HCT116 (cell line): ENCODE data around the gene CARD18. TPM values are rescaled to one million over a fixed set of nuclear protein-coding genes. Genes with fewer than 3 reads are reported as not detected.

Experiments
- ATAC-seq: fragments of 200-7000 bp; cut with Tn5 transposase; 2 replicates; pipeline ENCODE4 v1.9.1; 2020; ENCODE audit warnings: mild to moderate bottlenecking, moderate library complexity
- BruUV-seq: library from RNA; stranded (reverse); fragments of 400-500 nt; replicated peaks from 2 replicates; lab custom pipeline; 2021; lab: Mats Ljungman, UMichigan
- CTCF ChIA-PET: fragments of 300-600 bp; sonication (Branson Sonifier 250); formaldehyde crosslinking; loops from one replicate; lab custom pipeline; 2021; ENCODE audit warnings: antibody characterized with exemption; lab: Charles Lee
- POLR2A ChIA-PET: fragments of 300-600, 350-600 bp; sonication (Branson Sonifier 250); formaldehyde crosslinking; loops from one replicate; lab custom pipeline; 2021; ENCODE audit warnings: antibody characterized with exemption; lab: Charles Lee
- RAD21 ChIA-PET, 2 experiments: fragments of 300-600 bp; sonication (Branson Sonifier 250); formaldehyde crosslinking; loops; one replicate each; lab custom pipeline; 2023; ENCODE audit warnings: low total read pairs in 2 of 2; ENCODE audit not compliant: uncharacterized antibody in 2 of 2, unreplicated experiment in 2 of 2, low non-redundant PET in 1 of 2; lab: Charles Lee
- DNase-seq: peaks from one replicate; pipeline ENCODE4 v3.0.0-alpha.2; 2010; ENCODE audit warnings: low read depth, low spot score
- H2AFZ ChIP-seq: fragments of 200-600 bp; shearing (Covaris generic), sonication (generic); 2 replicates; pipeline ENCODE4 v1.6.1; 2017; ENCODE audit warnings: low read depth, mixed run types, mixed read lengths, antibody characterized with exemption, low read length; ENCODE audit not compliant: poor library complexity, severe bottlenecking
- H3K27ac ChIP-seq: 2 replicates; pipeline ENCODE4 v1.5.1; 2012; ENCODE audit warnings: low read depth, low read length
- H3K27me3 ChIP-seq: fragments of 200-600 bp; sonication (generic); 2 replicates; pipeline ENCODE4 v1.6.1; 2016; ENCODE audit warnings: mixed run types, low read length, mixed read lengths; ENCODE audit not compliant: insufficient read depth
- H3K36me3 ChIP-seq, 2 experiments: fragments of 200-500 bp in 1 of 2; fragments of 200-600 bp in 1 of 2; sonication (Bioruptor generic) in 1 of 2; sonication (generic) in 1 of 2; 2 replicates each; pipeline versions ENCODE4 v1.5.1 to v1.6.1; 2014 to 2016; ENCODE audit warnings: low read length in 2 of 2, inconsistent platforms in 1 of 2, mixed read lengths in 1 of 2, mixed run types in 1 of 2; ENCODE audit not compliant: insufficient read depth in 2 of 2, control insufficient read depth in 1 of 2
- H3K4me1 ChIP-seq, 2 experiments: fragments of 200-600 bp in 1 of 2; sonication (generic) in 1 of 2; 2 replicates each; pipeline versions ENCODE4 v1.5.1 to v1.6.1; 2012 to 2017; ENCODE audit warnings: low read length in 2 of 2, inconsistent platforms in 1 of 2, mild to moderate bottlenecking in 1 of 2, mixed read lengths in 1 of 2, mixed run types in 1 of 2, moderate library complexity in 1 of 2; ENCODE audit not compliant: insufficient read depth in 2 of 2, control insufficient read depth in 1 of 2
- H3K4me2 ChIP-seq: fragments of 200-600 bp; sonication (generic); 2 replicates; pipeline ENCODE4 v1.6.1; 2017; ENCODE audit warnings: mixed run types, low read length, mixed read lengths
- H3K4me3 ChIP-seq, 2 experiments: fragments of 200-600 bp in 1 of 2; sonication (generic) in 1 of 2; replicated peaks in 1 of 2; 2 replicates each; pipeline ENCODE4 v1.5.1; 2011 to 2016; ENCODE audit warnings: low read length in 2 of 2, control low read depth in 1 of 2, low read depth in 1 of 2, mild to moderate bottlenecking in 1 of 2, mixed read lengths in 1 of 2, mixed run types in 1 of 2
- H3K79me2 ChIP-seq: fragments of 200-600 bp; sonication (generic); 2 replicates; pipeline ENCODE4 v1.6.1; 2017; ENCODE audit warnings: mild to moderate bottlenecking, mixed run types, low read length, moderate library complexity, mixed read lengths; ENCODE audit not compliant: insufficient read depth
- H3K9ac ChIP-seq: fragments of 200-600 bp; sonication (generic); 2 replicates; pipeline ENCODE4 v1.6.1; 2016; ENCODE audit warnings: low read length, mixed read lengths
- H3K9me2 ChIP-seq: fragments of 200-600 bp; sonication (generic), shearing (Covaris generic); 2 replicates; pipeline ENCODE4 v1.6.1; 2017; ENCODE audit warnings: mixed run types, mild to moderate bottlenecking, moderate library complexity; ENCODE audit not compliant: insufficient read depth
- H3K9me3 ChIP-seq, 2 experiments: fragments of 200-500 bp in 1 of 2; fragments of 200-600 bp in 1 of 2; sonication (Bioruptor generic) in 1 of 2; sonication (generic) in 1 of 2; 2 replicates each; pipeline ENCODE4 v1.6.1; 2014 to 2017; ENCODE audit warnings: low read length in 2 of 2, mixed read lengths in 2 of 2, inconsistent platforms in 1 of 2, low read depth in 1 of 2, mild to moderate bottlenecking in 1 of 2, mixed run types in 1 of 2, moderate library complexity in 1 of 2; ENCODE audit not compliant: control insufficient read depth in 1 of 2, insufficient read depth in 1 of 2
- H4K20me1 ChIP-seq: fragments of 200-600 bp; sonication (generic), shearing (Covaris generic); 2 replicates; pipeline ENCODE4 v1.6.1; 2017; ENCODE audit warnings: mixed run types, mild to moderate bottlenecking, moderate library complexity; ENCODE audit not compliant: insufficient read depth
- CBX3 ChIP-seq: IDR thresholded peaks from 2 replicates; pipeline ENCODE4 v1.6.1; 2012; ENCODE audit warnings: low read depth
- CEBPB ChIP-seq: IDR thresholded peaks from 2 replicates; pipeline ENCODE4 v1.6.1; 2012; ENCODE audit warnings: low read depth
- CTCF ChIP-seq, 3 experiments: fragments of 200-600 bp in 1 of 3; sonication (generic) in 1 of 3; IDR thresholded peaks in 2 of 3; conservative IDR thresholded peaks in 1 of 3; 2 replicates each; pipeline ENCODE4 v1.5.1; 2012 to 2017; ENCODE audit warnings: low read depth in 2 of 3, low read length in 2 of 3, antibody characterized with exemption in 1 of 3, borderline replicate concordance in 1 of 3, control low read depth in 1 of 3, mild to moderate bottlenecking in 1 of 3, mixed read lengths in 1 of 3, mixed run types in 1 of 3, moderate library complexity in 1 of 3; ENCODE audit not compliant: insufficient read depth in 1 of 3
- EGR1 ChIP-seq: IDR thresholded peaks from 2 replicates; pipeline ENCODE4 v1.6.1; 2012; ENCODE audit warnings: low read depth
- ELF1 ChIP-seq: IDR thresholded peaks from 2 replicates; pipeline ENCODE4 v1.6.1; 2012; ENCODE audit warnings: low read depth, borderline replicate concordance
- EZH2 ChIP-seq: fragments of 200-600 bp; sonication (generic); IDR thresholded peaks from 2 replicates; pipeline ENCODE4 v1.6.1; 2017; ENCODE audit warnings: antibody characterized with exemption, mixed run types
- EZH2phosphoT487 ChIP-seq: fragments of 200-600 bp; IDR thresholded peaks from 2 replicates; pipeline ENCODE4 v1.6.1; 2018; ENCODE audit warnings: antibody characterized with exemption, borderline replicate concordance
- POLR2AphosphoS5 ChIP-seq: IDR thresholded peaks from 2 replicates; pipeline ENCODE4 v1.6.1; 2011; ENCODE audit warnings: mild to moderate bottlenecking, low read depth, low read length, moderate library complexity
- SP1 ChIP-seq: IDR thresholded peaks from 2 replicates; pipeline ENCODE4 v1.6.1; 2012; ENCODE audit warnings: low read depth
- YY1 ChIP-seq: IDR thresholded peaks from 2 replicates; pipeline ENCODE4 v1.6.1; 2011; ENCODE audit warnings: low read length, low read depth, moderate library complexity, mild to moderate bottlenecking; ENCODE audit not compliant: insufficient replicate concordance; ENCODE audit errors: extremely low read depth
- intact Hi-C: fragments of 100-400 bp; cut with micrococcal nuclease; formaldehyde crosslinking; loops from 2 replicates; pipeline ENCODE4 v1.10.0; 2022
- total RNA-seq: library from RNA; stranded (reverse); gene quantifications from one replicate; pipeline ENCODE4 v1.2.1, GENCODE V29; 2021; ENCODE audit not compliant: unreplicated experiment
- TF ChIP-seq, protein P1 (sequence below): IDR thresholded peaks from 2 replicates; pipeline ENCODE4 v1.6.1; 2012
- TF ChIP-seq, protein P2 (sequence below): IDR thresholded peaks from 2 replicates; pipeline ENCODE4 v1.6.1; 2011; ENCODE audit warnings: mild to moderate bottlenecking, low read length, moderate library complexity; ENCODE audit not compliant: insufficient replicate concordance; ENCODE audit errors: extremely low read depth

CARD18 gene
- total RNA-seq, 1 experiment from 2014 or later: not detected

GRCh38 chr11:105152021-105152512 lies 12.5 kb upstream of the CARD18 start:
- H3K9me3 ChIP-seq: no peaks in the 10 kb centered on the region
- H2AFZ ChIP-seq: no peak overlapping the region
- ChIA-PET CTCF (no interaction called here), POLR2A (no interaction called here), RAD21 (no interaction called here)
- no peaks in the 10 kb centered on the region for H3K36me3 ChIP-seq
- no peaks in the 10 kb centered on the region for H4K20me1 ChIP-seq
- H3K4me3 ChIP-seq: no peak overlapping the region
- no peak overlapping the region for H3K27ac ChIP-seq
- no peak overlapping the region for H3K4me2 ChIP-seq
- H3K27me3 ChIP-seq: no peaks in the 10 kb centered on the region
- DNase-seq (no peak), ATAC-seq (no peak)
- no peak overlapping the region for H3K9ac ChIP-seq
- no peaks in the 10 kb centered on the region for H3K4me1 ChIP-seq
- TF ChIP-seq POLR2AphosphoS5: no peak
- TF ChIP-seq EGR1: no peak
- no peak for TF ChIP-seq SP1
- TF ChIP-seq ELF1: no peak
- no peak for TF ChIP-seq CTCF (IDR thresholded peaks at IDR 0.05 in 2 of 3, conservative IDR thresholded peaks at IDR 0.05 in 1 of 3; ENCODE audit: borderline replicate concordance in 1 of 3, insufficient read depth in 1 of 3, low read depth in 2 of 3, low read length in 2 of 3)
- TF ChIP-seq, protein P1, sequence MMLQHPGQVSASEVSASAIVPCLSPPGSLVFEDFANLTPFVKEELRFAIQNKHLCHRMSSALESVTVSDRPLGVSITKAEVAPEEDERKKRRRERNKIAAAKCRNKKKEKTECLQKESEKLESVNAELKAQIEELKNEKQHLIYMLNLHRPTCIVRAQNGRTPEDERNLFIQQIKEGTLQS: no peak
- H3K9me2 ChIP-seq: no peaks in the 10 kb centered on the region
- no peaks in the 10 kb centered on the region for H3K79me2 ChIP-seq
- intact Hi-C loops: no loop called here
- no TSS peak for BruUV-seq

DNA sequence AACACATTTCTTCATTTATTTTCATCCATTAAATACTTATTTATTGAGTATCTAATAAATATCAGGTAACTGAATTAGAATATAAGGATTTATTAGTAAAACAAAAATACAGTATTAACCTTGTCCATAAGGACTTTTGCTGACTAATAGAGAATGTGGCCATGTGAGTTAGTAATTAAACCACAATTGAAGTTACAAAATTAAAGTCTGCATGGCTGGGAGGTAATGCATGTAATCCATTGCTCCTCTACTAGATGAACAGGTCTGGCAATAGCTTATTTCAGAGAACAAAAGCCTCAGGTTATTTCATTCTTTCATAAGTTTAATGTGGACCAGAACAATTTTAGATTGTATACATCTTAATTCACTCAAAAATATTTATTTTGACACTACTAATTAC lies 9.9 kb upstream of the CARD18 start:
- no peaks in the 10 kb centered on the region for H3K36me3 ChIP-seq
- no peak for TF ChIP-seq EZH2phosphoT487
- TF ChIP-seq SP1: no peak
- TF ChIP-seq, protein P2, sequence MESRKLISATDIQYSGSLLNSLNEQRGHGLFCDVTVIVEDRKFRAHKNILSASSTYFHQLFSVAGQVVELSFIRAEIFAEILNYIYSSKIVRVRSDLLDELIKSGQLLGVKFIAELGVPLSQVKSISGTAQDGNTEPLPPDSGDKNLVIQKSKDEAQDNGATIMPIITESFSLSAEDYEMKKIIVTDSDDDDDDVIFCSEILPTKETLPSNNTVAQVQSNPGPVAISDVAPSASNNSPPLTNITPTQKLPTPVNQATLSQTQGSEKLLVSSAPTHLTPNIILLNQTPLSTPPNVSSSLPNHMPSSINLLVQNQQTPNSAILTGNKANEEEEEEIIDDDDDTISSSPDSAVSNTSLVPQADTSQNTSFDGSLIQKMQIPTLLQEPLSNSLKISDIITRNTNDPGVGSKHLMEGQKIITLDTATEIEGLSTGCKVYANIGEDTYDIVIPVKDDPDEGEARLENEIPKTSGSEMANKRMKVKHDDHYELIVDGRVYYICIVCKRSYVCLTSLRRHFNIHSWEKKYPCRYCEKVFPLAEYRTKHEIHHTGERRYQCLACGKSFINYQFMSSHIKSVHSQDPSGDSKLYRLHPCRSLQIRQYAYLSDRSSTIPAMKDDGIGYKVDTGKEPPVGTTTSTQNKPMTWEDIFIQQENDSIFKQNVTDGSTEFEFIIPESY: no peak
- no peak for TF ChIP-seq EGR1
- no peak for TF ChIP-seq EZH2
- no peak for TF ChIP-seq YY1
- no peak for TF ChIP-seq CBX3
- TF ChIP-seq CEBPB: no peak
- TF ChIP-seq, all 23 proteins: peak for 0

More for the DNA sequence above, 9.9 kb upstream of the CARD18 start:
- ChIA-PET POLR2A (no interaction called here), RAD21 (no interaction called here), CTCF (no interaction called here)
- ATAC-seq (no peak), DNase-seq (no peak)
- H3K9me2 ChIP-seq: no peaks in the 10 kb centered on the region
- H3K27me3 ChIP-seq: no peaks in the 10 kb centered on the region
- no TSS peak for BruUV-seq
- no peaks in the 10 kb centered on the region for H3K4me1 ChIP-seq
- no peak overlapping the region for H2AFZ ChIP-seq
- no peak overlapping the region for H3K9ac ChIP-seq
- no peak overlapping the region for H3K4me3 ChIP-seq
- H4K20me1 ChIP-seq: no peaks in the 10 kb centered on the region
- intact Hi-C loops: no loop called here
- no peaks in the 10 kb centered on the region for H3K79me2 ChIP-seq
- H3K27ac ChIP-seq: no peak overlapping the region
- no peaks in the 10 kb centered on the region for H3K9me3 ChIP-seq
- H3K4me2 ChIP-seq: no peak overlapping the region
